IPS-18a (cell line): ENCODE results near the gene VASH2.
A peak's percentile ranks its signal among the peaks of the same experiment; 100 is the strongest.
"Not testable (repeated sequence)": the region's sequence is repeated elsewhere in the genome, so short reads cannot be mapped to it uniquely, and the experiment has no call there.

Experiments
- H3K27ac ChIP-seq: one replicate; pipeline ENCODE4 v1.5.1; 2013; ENCODE audit warnings: low read length
- H3K27me3 ChIP-seq: one replicate; pipeline ENCODE4 v1.6.1; 2013; ENCODE audit warnings: mild to moderate bottlenecking, low read length; ENCODE audit not compliant: control insufficient read depth, insufficient read depth
- H3K36me3 ChIP-seq: one replicate; pipeline ENCODE4 v1.6.1; 2013; ENCODE audit warnings: low read depth, low read length; ENCODE audit not compliant: control insufficient read depth
- H3K4me1 ChIP-seq: one replicate; pipeline ENCODE4 v1.6.1; 2013; ENCODE audit warnings: low read depth, low read length; ENCODE audit not compliant: control insufficient read depth
- H3K4me3 ChIP-seq: one replicate; pipeline ENCODE4 v1.5.1; 2013; ENCODE audit warnings: low read length
- H3K9ac ChIP-seq: one replicate; pipeline ENCODE4 v1.6.1; 2013; ENCODE audit warnings: mild to moderate bottlenecking, low read length, moderate library complexity
- H3K9me3 ChIP-seq: one replicate; pipeline ENCODE4 v1.6.1; 2013; ENCODE audit warnings: low read depth, low read length; ENCODE audit not compliant: control insufficient read depth

Gene VASH2

GRCh38 chr1:212959266-212960220 is 9.2 kb downstream of the VASH2 start:
- Histone ChIP-seq H3K27ac (no peak overlapping the region), H3K4me3 (no peak overlapping the region), H3K36me3 (peaks cover 95% of the 10 kb centered on the region), H3K4me1 (peaks cover 6% of the 10 kb centered on the region), H3K9me3 (no peaks in the 10 kb centered on the region), H3K9ac (no peak overlapping the region), H3K27me3 (no peaks in the 10 kb centered on the region)

GRCh38 chr1:212960932-212961331 is 10.6 kb downstream of the VASH2 start:
- Histone ChIP-seq H3K9ac (no peak overlapping the region), H3K9me3 (no peaks in the 10 kb centered on the region), H3K4me3 (no peak overlapping the region), H3K36me3 (peaks cover 92% of the 10 kb centered on the region), H3K27me3 (no peaks in the 10 kb centered on the region), H3K4me1 (no peaks in the 10 kb centered on the region), H3K27ac (no peak overlapping the region)

- H3K27ac ChIP-seq = no peak overlapping the region
- no peaks in the 10 kb centered on the region for H3K27me3 ChIP-seq
- peaks cover 91% of the 10 kb centered on the region for H3K36me3 ChIP-seq
Measured at GRCh38 chr1:212962509-212962908, 12.2 kb downstream of the VASH2 start.

GRCh38 chr1:212964102-212964501 is 13.8 kb downstream of the VASH2 start:
- H3K4me1 ChIP-seq = peaks cover 19% of the 10 kb centered on the region
- H3K9me3 ChIP-seq = no peaks in the 10 kb centered on the region
- no peaks in the 10 kb centered on the region for H3K27me3 ChIP-seq
- no peak overlapping the region for H3K27ac ChIP-seq
- H3K36me3 ChIP-seq = peaks cover 86% of the 10 kb centered on the region
- no peak overlapping the region for H3K4me3 ChIP-seq
- H3K9ac ChIP-seq = no peak overlapping the region

More at GRCh38 chr1:212962509-212962908, 12.2 kb downstream of the VASH2 start:
- no peak overlapping the region for H3K4me3 ChIP-seq
- H3K4me1 ChIP-seq = peaks cover 5% of the 10 kb centered on the region
- H3K9me3 ChIP-seq = no peaks in the 10 kb centered on the region
- no peak overlapping the region for H3K9ac ChIP-seq

GRCh38 chr1:212964993-212965392 is 14.7 kb downstream of the VASH2 start:
- Histone ChIP-seq H3K36me3 (peaks cover 82% of the 10 kb centered on the region), H3K4me1 (peaks cover 19% of the 10 kb centered on the region)
- H3K27me3 ChIP-seq, H3K9ac ChIP-seq, H3K4me3 ChIP-seq, H3K27ac ChIP-seq, H3K9me3 ChIP-seq: not testable (repeated sequence)

- H3K9me3 ChIP-seq = no peaks in the 10 kb centered on the region
- peaks cover 80% of the 10 kb centered on the region for H3K36me3 ChIP-seq
- no peak overlapping the region for H3K4me3 ChIP-seq
- H3K27me3 ChIP-seq = no peaks in the 10 kb centered on the region
- H3K9ac ChIP-seq = no peak overlapping the region
- H3K4me1 ChIP-seq = peaks cover 19% of the 10 kb centered on the region
- H3K27ac ChIP-seq = no peak overlapping the region
Measured at GRCh38 chr1:212966616-212967015, 16.3 kb downstream of the VASH2 start.

- Histone ChIP-seq H3K9me3 (no peaks in the 10 kb centered on the region), H3K27me3 (no peaks in the 10 kb centered on the region), H3K36me3 (peaks cover 80% of the 10 kb centered on the region), H3K4me1 (peaks cover 19% of the 10 kb centered on the region), H3K9ac (peak overlapping the region; percentile 6), H3K27ac (peak overlapping the region; percentile 42), H3K4me3 (no peak overlapping the region)
Measured at GRCh38 chr1:212967801-212968200, 17.5 kb downstream of the VASH2 start.

GRCh38 chr1:212968368-212968863 is 18.1 kb downstream of the VASH2 start:
- Histone ChIP-seq H3K27ac (peak overlapping the region; percentile 42), H3K27me3 (no peaks in the 10 kb centered on the region), H3K9me3 (no peaks in the 10 kb centered on the region), H3K9ac (peak overlapping the region; percentile 6), H3K4me3 (no peak overlapping the region), H3K36me3 (peaks cover 80% of the 10 kb centered on the region), H3K4me1 (peaks cover 19% of the 10 kb centered on the region)

GRCh38 chr1:212970085-212970484 is 19.7 kb downstream of the VASH2 start:
- peaks cover 82% of the 10 kb centered on the region for H3K36me3 ChIP-seq
- H3K4me1 ChIP-seq = peaks cover 19% of the 10 kb centered on the region
- no peak overlapping the region for H3K9ac ChIP-seq
- no peak overlapping the region for H3K4me3 ChIP-seq
- no peaks in the 10 kb centered on the region for H3K9me3 ChIP-seq
- no peaks in the 10 kb centered on the region for H3K27me3 ChIP-seq
- peak overlapping the region; percentile 3 for H3K27ac ChIP-seq

GRCh38 chr1:212971312-212971711 is 21.0 kb downstream of the VASH2 start:
- Histone ChIP-seq H3K36me3 (peaks cover 85% of the 10 kb centered on the region), H3K27me3 (no peaks in the 10 kb centered on the region), H3K9ac (no peak overlapping the region), H3K4me3 (no peak overlapping the region), H3K9me3 (no peaks in the 10 kb centered on the region), H3K27ac (no peak overlapping the region), H3K4me1 (peaks cover 19% of the 10 kb centered on the region)

GRCh38 chr1:212973426-212973825 is 23.1 kb downstream of the VASH2 start:
- Histone ChIP-seq H3K9me3 (no peaks in the 10 kb centered on the region), H3K9ac (no peak overlapping the region), H3K27me3 (no peaks in the 10 kb centered on the region), H3K27ac (no peak overlapping the region), H3K4me3 (no peak overlapping the region), H3K4me1 (peaks cover 4% of the 10 kb centered on the region), H3K36me3 (peaks cover 90% of the 10 kb centered on the region)

- no peaks in the 10 kb centered on the region for H3K4me1 ChIP-seq
- no peak overlapping the region for H3K4me3 ChIP-seq
- H3K27ac ChIP-seq = no peak overlapping the region
- H3K9ac ChIP-seq = no peak overlapping the region
- H3K27me3 ChIP-seq = no peaks in the 10 kb centered on the region
- H3K36me3 ChIP-seq = peaks cover 90% of the 10 kb centered on the region
- no peaks in the 10 kb centered on the region for H3K9me3 ChIP-seq
Measured at GRCh38 chr1:212973899-212974298, 23.6 kb downstream of the VASH2 start.
